D341Med (cell line): ENCODE data around the gene SLC31A1.
"Not testable (repeated sequence)": the region's sequence is repeated elsewhere in the genome, so short reads cannot be mapped to it uniquely, and the experiment has no call there.

Experiments used
- DNase-seq: peaks from one replicate; pipeline ENCODE4 v3.0.0; 2012; ENCODE audit warnings: low spot score

Gene SLC31A1

GRCh38 chr9:113261917-113262671 lies 40.8 kb downstream of the SLC31A1 start:
- no peak for DNase-seq

GRCh38 chr9:113266174-113266573 lies 44.8 kb downstream of the SLC31A1 start:
- DNase-seq = no peak

DNA sequence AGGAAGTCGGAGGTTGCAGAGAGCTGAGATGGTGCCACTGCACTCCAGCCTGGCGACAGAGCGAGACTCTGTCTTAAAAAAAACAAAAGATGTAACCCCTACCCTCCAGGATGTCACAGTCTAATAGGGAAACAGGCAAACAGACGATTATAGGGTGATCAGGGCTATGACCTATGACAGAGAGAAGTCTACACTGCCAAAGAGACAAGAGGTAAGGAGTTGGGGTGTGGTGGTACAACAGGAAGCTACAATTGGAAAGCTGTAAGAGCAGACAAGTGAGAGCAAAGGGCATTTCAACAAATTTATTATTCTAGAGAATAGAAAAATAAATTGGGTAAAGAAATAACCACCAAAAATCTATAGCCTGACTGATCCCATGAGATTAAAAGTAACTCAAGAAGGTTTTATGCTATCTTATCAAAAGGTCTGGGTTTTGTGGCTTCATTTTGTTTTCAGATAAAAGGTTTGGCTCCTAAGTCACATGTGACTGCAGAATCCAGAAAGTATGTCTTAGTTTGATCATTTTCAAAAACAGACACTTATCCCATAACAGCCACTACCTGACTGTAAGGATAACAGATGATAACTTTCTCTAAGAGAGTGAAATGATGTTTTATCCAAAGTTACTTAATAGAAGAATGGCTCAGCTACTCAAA lies 46.7 kb downstream of the SLC31A1 start:
- DNase-seq = no peak

DNA sequence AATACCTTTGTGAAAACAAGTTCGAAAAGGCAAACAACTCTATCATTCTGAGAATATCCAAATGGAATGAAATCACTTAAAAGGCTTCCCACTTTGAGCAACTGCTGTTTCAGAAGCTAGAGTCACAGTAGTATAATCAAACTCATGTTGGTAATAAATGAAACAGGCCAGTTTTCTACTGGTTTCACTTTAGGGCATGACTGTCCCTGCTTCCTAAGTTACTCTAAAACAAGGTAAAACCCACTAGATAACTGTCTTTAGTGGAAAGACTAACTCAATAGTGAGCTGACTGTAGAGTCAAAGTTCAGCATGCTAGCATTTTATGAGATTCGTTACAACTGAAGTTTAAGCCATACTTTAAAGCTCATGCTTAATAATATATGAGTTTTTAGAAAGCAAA lies 48.0 kb downstream of the SLC31A1 start:
- DNase-seq = no peak

DNA sequence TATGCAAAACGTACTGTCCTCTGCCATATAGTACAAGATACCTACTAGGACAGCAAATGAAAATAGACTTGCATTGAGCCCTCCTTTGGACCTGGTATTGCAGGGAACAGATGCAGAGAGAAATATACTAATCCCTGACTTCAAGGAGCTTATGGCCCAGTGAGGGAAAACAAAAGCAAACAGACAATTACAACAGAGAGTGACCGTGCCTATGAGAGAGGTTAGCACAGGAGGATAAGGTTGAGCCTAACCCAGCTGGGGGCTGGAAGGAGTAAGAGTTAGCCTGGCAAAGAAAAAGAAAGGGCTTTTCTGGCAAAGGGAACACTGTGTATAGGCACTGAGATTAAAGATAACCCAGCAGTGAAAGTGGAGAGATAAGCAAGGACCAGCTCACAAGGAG lies 48.5 kb downstream of the SLC31A1 start:
- DNase-seq = peak; percentile 39

DNA sequence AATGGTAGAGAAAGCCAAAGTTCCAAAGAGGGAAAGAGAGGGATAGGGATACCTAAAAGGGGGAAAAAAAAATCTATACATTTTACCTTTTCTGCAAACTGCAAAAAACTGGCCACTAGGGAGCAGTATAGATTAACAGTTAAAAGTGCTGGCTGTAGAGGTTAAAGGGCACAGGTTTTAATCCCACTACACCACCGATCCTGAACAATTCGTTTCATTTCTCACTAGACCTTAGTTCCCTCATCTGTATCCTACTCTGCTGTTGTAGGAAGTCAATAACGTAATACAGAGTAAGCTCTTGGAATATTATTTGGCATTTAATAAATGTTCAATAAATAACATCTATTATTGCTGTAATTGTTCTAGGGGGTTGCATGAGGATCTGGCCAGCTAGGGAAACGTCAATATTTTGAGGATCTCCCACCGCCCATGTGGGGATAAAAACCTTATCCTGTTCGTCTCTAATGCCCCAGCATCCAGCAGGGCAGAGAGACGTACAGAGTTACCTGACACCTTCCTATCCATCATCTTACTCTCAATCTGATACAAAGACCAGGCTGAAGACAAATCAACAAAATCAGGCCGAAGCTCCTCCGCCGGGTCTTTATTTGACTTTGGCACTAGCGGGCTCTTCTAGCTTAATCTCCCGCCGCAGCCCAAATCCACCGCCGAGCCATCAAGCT lies 53.3 kb downstream of the SLC31A1 start:
- DNase-seq = peak; percentile 50

DNA sequence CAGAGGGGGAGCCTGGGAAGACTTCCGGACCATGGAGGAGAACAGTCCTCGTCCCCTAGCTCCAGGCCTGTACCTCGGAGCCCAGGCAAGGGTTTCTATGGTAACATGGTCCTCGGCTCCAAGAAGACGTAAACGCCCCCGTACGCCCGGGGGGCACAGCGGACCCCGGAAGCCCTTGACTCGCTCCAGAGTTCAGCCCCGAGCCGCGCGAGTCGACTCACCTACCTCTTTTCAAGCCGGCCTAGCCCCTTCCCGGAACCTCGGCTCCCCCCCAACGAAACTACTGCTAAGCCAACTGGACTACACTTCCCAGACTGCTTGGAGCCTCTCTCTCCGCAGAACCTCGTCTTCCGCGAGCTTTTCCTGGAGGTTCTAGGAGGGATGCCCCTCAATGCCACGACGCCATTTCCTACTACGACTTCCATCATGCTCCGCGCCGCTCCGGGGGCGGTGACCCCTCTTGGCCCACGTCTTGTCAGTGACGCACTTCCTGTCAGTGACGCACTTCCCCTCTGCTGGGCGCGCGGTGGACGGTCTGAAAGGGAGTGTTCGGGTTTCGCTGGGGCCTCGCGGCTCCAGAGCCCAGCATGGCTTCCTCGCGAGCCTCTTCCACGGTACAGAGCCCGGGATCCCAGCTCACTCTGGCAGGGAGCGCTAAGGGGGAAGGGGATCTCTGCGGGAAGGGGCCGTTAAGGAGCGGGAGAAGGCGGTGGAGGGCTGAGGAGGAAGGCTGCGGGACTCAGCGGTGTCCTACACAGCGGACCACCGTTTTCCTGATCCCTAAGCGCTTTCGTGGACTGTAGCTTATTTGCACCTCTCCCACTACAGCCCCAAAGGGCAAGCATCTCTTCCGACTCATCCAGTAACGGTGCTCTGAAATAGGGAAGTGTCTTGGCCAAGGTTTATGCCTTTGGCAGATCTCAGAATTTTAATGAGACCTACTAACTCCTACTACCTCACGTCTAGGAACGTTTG lies 54.1 kb downstream of the SLC31A1 start, which contains the start of the genes CDC26 and PRPF4:
Gene CDC26, minus strand, starts transcription at position 416 of the 975 bp plus-strand sequence. CDS start 3,065 bp downstream, outside the sequence.
Gene PRPF4, plus strand, starts transcription at position 502 of the 975 bp plus-strand sequence. Its CDS starts 86 bp downstream, at position 588.
- DNase-seq = peak; percentile 97

DNA sequence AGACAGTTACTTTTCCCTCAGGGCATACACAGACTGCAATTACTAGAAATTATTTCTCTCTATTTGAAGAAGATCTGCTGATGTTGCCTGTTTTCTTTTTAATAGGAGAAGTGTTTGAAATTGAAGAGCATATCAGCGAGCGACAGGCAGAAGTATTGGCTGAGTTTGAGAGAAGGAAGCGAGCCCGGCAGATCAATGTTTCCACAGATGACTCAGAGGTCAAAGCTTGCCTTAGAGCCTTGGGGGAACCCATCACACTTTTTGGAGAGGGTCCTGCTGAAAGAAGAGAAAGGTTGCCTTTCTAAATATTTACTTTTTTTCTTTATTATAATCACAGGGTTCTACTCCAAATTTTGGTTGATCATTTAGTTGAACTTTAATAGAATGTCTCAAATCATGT lies 57.5 kb downstream of the SLC31A1 start:
- no peak for DNase-seq

DNA sequence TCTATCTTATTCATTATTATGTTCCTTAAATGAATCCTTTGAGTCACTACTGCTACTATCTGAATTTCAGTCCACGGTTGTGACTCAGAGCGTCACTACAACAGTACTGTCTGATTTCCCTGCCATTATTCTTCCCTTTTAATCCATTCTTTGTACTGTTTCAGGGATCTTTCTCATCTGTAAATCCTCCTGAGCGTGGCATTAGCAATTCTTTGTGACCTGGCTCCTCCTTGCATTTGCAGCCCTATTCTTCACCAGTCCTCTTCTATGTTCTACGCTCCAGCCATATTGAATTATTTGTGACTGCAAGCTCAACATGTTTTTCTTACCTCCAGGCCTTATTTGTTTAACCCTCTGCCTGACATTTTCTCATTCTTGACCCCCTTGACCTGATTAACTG lies 60.0 kb downstream of the SLC31A1 start:
- DNase-seq = no peak

GRCh38 chr9:113289091-113289490 lies 67.7 kb downstream of the SLC31A1 start:
- no peak for DNase-seq

- no peak for DNase-seq
These were observed 68.8 kb downstream of the SLC31A1 start for GRCh38 chr9:113290052-113290607.

DNA sequence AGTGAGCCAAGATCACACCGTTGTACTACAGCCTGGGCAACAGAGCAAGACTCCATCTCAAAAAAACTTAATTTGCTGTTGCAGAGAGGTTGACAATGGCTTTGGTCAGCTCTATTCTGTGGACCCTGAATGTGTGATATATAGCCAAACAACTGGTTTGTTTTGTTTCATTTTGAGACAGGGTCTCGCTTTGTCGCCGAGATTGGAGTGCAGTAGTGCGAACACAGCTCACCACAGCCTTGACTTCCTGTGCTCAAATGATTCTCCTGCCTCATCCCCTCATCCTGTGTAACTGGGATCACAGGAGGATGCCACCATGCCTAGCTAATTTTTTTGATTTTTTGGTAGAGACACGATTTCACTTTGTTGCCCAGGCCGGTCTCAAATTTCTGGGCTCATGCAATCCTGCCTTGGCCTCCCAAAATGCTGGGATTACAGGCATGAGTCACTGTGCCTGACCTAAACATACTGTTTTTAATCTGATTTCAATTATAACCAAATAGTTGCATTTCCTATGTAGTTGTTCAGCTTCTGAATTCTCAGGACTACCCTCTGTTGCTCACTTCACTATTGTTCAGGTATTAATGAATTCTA lies 72.0 kb downstream of the SLC31A1 start:
- no peak for DNase-seq

- not testable (repeated sequence) for DNase-seq
These were observed 74.9 kb downstream of the SLC31A1 start for GRCh38 chr9:113296247-113296646.

DNA sequence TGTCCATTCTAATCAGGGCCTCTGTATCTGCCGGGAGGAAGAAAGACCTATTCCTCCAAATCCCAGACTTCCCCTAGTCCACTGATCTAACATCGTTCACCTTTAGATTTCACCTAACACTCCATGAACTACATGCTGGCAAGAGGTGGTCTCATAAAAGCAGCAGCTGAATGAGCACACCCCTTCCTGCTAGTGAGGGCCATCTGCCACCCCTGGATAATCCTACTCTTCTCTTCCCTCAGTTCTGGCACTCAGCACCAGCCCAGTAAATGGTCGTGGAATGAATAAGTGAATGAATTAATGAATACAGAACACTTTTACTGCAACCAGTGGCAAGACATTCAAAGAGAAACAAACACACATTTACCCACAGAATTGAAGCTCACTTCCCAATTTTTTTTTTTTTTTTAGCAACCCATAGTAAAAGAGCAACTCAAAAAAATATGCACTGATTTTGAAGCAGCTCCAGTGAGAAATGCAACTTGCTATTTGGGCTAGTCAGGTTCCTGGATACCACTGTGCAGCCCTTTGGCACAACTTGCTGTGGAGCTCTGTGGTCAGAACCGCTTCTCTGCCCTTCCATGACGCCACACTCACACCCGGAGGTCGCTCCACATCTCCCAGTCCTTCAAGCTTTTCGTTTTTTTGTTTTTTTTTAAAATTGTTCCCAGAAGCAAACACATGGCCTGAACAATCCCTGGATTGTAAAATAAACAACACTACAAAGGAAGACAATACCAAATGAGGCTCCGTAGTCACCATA lies 75.6 kb downstream of the SLC31A1 start:
- DNase-seq = peak; percentile 66

DNA sequence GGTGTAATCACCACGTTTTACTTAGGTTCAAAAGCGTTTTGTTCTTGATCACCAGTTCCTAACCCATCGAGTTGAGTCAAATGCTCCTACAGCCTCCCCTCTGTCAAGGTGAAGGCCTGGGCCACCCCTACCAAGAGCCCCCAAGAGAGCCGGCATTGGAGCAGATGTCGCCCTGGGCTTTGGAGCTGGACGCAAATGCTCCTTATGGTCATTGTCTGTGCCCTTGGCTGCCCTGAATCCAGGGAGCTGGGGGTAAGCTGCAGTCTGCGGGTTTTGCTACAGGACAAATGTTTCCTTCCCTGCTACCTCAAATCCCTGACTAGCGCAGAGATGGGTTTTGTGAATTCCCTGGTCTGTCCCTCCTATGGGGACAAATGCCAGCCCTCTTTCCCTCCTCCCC lies 77.0 kb downstream of the SLC31A1 start:
- DNase-seq = no peak

- no peak for DNase-seq
These were observed 77.8 kb downstream of the SLC31A1 start for GRCh38 chr9:113298924-113299770.

DNA sequence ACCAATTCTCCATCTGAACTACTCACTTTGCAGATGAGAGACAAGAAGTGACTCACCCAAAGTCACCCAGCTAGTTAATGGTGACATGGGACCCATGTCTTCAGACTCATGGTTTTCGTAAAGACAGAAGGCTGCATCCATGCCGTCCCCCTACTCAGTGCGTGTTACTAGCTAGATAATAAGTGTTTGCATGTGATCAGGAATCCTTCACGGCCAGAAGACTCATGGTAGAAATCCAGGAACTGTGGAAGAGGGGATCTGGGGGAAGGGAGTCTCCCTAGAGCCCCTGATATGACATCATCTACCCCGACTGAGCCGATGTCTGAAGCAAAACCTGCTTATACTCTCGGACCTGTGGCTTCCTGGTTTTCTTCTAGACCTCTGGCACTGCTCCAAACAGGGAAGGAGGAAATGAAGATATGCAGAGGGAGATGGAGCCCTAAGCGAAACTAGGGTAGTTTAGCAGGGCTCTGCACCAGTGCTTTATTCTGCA lies 78.5 kb downstream of the SLC31A1 start:
- DNase-seq = no peak

DNA sequence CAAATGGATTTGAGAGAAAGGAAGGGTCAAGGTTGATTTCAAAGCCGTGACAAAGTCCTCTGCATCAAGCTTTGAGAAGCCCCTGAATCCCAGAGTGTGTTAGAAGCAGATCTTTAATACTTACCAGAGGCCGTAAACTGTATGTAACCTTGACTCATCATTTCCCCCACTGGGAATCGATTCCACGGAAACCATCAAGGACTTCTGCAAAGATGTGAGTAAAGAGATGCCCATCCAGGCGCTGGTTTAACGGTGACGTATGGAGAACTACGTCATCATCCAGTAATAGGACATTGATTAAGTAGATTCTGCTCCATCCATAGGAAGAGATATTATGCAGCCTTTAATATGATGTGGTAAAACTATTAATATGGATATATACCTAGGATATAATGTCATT lies 80.2 kb downstream of the SLC31A1 start:
- no peak for DNase-seq

DNA sequence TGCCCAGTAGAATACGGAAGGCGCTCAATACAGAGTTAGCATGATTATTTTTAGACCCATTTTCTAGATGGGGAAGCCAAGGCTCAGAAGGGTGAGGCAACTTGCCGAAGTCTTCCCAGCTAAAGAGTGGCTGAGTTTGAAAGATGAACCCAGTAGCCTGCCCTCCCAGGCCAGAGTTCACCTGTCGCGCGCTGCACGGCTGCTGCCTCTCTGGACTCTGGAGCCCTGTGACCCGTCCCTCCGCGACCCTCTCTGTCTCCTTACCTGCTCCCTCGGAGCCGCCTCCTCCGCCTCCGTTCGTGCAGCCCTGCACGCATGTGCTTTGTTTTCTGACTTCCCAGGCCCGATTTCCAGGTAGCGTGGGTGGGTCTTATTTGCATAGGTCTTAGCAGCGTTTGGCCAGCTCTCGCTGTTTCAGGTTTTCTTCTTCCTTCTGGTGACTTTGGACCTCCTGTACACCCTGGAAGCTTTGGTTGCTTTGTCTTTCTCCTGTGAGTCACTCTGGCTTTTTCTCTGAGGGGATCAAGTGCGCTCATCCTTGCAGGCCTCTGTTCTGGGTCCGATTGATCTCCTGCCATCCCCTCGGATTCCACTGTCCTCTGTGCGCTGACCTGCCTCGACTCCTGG lies 81.6 kb downstream of the SLC31A1 start, which contains the start of gene RNF183:
Gene RNF183, minus strand, starts transcription at position 585 of the 627 bp plus-strand sequence. CDS start 5,192 bp downstream, outside the sequence.
- no peak for DNase-seq
